ENCODE data around the gene TBC1D22A.

TBC1D22A gene

DNA sequence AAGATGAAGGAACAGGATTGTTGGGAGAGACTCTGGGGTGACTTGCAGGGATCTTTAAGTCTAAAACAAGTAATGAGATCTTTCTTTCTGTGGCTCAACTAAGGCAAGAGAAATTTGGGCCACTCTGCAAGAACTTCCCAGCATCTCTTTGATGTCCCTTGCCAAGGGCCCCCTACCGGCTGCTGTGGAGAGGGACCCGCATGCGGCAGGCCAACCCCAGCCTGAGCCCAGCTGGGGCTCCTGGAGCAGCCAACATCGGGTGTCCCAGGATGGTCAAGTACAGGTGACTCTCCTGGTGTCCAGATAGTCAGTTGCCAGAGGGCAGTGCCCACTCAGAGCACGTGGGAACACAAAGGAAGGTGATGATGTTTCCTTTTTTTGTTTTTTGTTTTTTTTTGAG lies 363.2 kb downstream of the TBC1D22A start:
- Mint-ChIP-seq H3K4me3 (no peak overlapping the region), H3K36me3 (peaks cover 4% of the 10 kb centered on the region), H3K9me3 (no peaks in the 10 kb centered on the region), H3K4me1 (peaks cover 10% of the 10 kb centered on the region), H3K27me3 (no peaks in the 10 kb centered on the region), H3K27ac (no peak overlapping the region)
- DNase-seq (ENCODE audit: low spot score in 2 of 2): no peak
- ATAC-seq (ENCODE audit: low read depth): no peak

DNA sequence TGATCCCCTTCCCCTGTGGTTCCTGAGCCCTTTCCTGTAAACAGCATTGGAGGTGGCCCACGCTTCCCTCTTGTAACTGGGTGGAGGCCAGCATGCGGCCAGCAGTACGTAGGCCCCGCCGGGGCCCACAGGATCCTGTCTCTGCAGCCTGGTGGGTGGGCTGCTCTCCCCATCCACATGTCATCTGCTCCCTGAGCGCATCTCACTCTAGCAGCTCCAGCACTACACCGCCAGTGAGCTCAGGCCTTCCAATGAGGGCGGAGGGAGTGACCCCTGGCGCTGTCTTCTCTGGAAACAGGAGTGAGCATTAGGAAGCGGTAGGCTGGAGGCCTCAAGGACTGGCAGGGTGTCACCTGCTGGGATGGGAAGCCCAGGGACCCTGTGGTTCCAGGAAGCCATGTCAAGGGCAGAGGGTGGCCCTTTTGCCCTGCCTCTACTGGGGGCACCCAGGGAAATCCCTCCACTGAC lies 363.9 kb downstream of the TBC1D22A start:
- peaks cover 10% of the 10 kb centered on the region for H3K4me1 Mint-ChIP-seq
- DNase-seq (ENCODE audit: low spot score in 2 of 2) (no peak), ATAC-seq (ENCODE audit: low read depth) (no peak)
- H3K27ac Mint-ChIP-seq: no peak overlapping the region
- H3K4me3 Mint-ChIP-seq: no peak overlapping the region
- H3K36me3 Mint-ChIP-seq: peaks cover 4% of the 10 kb centered on the region
- H3K27me3 Mint-ChIP-seq: no peaks in the 10 kb centered on the region
- H3K9me3 Mint-ChIP-seq: no peaks in the 10 kb centered on the region

DNA sequence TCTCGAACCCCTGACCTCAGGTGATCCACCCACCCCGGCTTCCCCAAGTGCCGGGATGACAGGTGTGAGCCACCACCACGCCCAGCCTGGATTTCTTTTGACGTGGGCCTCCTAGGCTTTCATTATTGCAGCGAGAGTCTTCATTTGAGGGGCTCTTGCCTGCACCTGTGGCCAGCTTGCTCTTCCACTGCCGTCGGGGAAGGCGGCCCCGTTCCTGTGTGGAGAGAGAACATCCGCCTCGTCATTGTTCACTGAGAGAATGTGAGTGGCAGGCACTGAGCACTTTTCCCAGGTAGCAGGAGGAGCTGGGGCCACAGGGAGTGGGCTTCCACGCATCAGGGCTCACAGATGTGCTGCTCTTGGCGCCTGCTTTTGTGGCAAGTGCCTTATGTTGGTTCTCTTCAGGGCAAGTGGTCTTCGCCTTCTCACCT lies 365.0 kb downstream of the TBC1D22A start:
- Mint-ChIP-seq H3K27ac (no peak overlapping the region), H3K9me3 (no peaks in the 10 kb centered on the region), H3K4me1 (peaks cover 10% of the 10 kb centered on the region), H3K27me3 (no peaks in the 10 kb centered on the region), H3K4me3 (no peak overlapping the region), H3K36me3 (peaks cover 4% of the 10 kb centered on the region)
- ATAC-seq (ENCODE audit: low read depth) (no peak), DNase-seq (ENCODE audit: low spot score in 2 of 2) (no peak)

DNA sequence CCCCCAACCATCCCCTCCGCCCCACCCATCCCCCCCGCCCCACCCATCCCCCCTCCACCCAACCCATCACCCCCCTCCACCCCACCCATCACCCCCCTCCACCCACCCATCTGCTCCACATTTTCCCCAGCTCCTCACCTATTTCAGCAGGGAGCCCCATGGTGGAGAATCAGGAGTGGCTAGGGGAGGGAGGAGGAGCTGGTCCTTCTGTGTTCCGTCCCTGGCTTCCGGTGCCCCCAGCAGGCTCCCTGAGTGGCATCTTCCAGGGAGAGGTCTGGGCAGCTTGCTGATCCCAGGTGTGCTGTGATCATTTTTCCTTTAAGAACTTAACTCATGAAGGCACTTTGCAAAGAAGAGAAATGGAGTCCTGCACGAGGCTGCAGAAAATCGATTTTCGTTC lies 365.8 kb downstream of the TBC1D22A start:
- Mint-ChIP-seq H3K27ac (no peak overlapping the region), H3K36me3 (peaks cover 4% of the 10 kb centered on the region), H3K27me3 (no peaks in the 10 kb centered on the region), H3K9me3 (no peaks in the 10 kb centered on the region), H3K4me3 (no peak overlapping the region), H3K4me1 (peaks cover 10% of the 10 kb centered on the region)
- ATAC-seq (ENCODE audit: low read depth) (no peak), DNase-seq (ENCODE audit: low spot score in 2 of 2) (no peak)

DNA sequence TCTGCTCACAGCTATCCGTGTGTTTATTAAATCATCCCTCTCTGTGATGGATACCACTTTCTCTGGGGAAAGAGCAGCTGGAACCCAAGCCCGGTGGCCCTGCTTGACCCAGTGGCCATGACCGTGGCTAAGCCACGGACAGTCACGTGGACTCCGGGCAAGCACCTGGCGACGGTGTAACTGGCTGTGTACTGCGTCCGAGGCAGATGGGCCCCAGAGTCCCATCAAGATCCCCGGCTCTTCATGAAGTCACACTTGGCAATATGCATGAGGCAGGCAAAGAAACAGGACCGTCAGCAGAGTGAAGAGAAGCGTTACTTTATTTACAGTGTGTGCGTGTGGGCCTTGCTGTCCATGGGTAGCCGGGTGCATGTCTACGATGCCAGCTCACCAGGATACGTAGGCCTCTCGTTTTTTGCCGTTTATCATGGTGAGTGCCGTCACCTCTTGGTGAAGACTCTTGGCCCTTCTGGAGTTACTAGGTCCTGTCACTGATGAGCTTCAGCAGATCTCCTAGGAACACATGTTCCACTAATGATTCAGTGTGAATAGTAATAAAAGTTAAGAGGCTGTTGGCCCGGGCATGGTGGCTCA lies 366.3 kb downstream of the TBC1D22A start:
- ATAC-seq (ENCODE audit: low read depth): no peak
- DNase-seq (ENCODE audit: low spot score in 2 of 2): no peak
- H3K27me3 Mint-ChIP-seq: no peaks in the 10 kb centered on the region
- peaks cover 7% of the 10 kb centered on the region for H3K4me1 Mint-ChIP-seq
- H3K9me3 Mint-ChIP-seq: no peaks in the 10 kb centered on the region
- H3K4me3 Mint-ChIP-seq: no peak overlapping the region
- no peak overlapping the region for H3K27ac Mint-ChIP-seq
- H3K36me3 Mint-ChIP-seq: peaks cover 4% of the 10 kb centered on the region

DNA sequence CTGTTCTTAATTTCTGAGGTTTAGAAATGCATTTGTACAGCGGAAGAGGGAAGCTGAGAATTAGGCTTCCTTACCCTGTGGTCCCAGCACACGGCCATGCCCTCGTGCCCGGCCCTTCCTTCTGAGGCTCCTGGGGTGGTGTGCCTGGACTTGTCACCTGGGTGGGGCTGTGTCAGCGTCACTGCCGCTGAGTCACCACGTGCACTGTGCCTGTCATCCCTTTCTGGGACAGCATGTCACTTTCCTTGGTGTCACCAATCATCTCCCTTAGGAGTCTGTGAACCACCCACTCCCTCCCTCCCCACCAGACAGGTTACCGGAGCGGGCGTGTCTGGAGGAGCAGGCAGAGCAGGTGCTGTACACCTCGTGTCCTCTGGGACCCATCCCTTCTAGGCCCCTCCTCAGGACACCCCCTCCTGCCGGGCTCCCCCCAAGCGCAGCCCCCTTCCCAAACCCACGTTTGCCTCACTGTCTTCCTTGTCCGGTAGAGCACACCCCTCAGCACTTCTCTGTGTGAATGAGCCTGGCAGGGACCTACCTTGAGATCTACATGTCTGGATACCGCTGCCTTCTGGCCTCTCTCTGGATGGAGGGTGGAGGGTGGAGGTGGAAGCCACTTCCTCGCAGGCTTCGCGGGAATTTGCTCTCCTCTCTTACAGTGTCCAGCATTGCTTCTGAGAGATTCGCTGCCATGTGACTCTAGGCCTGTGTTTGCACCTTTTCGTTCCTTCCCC lies 367.6 kb downstream of the TBC1D22A start:
- Mint-ChIP-seq H3K9me3 (no peaks in the 10 kb centered on the region), H3K36me3 (peaks cover 8% of the 10 kb centered on the region), H3K27ac (no peak overlapping the region), H3K4me3 (no peak overlapping the region), H3K27me3 (no peaks in the 10 kb centered on the region), H3K4me1 (peaks cover 5% of the 10 kb centered on the region)
- DNase-seq (ENCODE audit: low spot score in 2 of 2) (no peak), ATAC-seq (ENCODE audit: low read depth) (no peak)

DNA sequence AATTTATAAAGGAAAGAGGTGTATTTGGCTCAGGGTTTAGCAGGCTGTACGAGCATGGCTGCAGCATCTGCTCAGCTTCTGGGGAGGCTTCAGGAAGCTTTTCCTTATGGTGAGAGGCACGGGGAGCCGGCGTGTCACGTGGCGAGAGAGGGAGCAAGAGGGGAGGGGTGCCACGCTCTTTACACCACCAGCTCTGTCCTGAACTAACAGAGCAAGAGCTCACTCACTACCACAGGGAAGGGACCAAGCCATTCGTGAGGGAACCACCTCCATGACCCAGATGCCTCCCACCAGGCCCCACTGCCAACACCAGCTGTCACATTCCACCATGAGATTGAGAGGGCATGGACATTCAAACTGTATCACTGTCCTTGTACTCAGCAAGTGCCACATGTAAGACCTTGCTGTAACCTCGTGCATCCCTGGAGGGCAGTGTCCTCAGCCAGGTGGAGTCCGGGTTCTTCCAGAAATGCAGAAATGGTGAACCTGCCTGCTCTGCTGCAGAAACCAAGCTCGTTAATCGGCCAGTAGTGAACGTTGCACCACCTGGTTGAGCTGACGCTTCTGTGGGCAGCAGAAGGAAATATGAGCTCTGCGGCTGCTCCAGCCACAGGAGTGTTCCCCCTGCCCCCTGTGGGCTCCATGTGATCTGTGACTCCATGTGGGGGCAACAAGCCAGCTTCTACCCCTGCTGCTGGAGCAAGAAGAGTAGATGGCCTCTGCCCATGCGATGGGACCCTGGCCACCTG lies 368.6 kb downstream of the TBC1D22A start:
- H3K27ac Mint-ChIP-seq: no peak overlapping the region
- H3K9me3 Mint-ChIP-seq: no peaks in the 10 kb centered on the region
- ATAC-seq (ENCODE audit: low read depth) (no peak), DNase-seq (ENCODE audit: low spot score in 2 of 2) (no peak)
- peaks cover 5% of the 10 kb centered on the region for H3K4me1 Mint-ChIP-seq
- H3K36me3 Mint-ChIP-seq: peaks cover 10% of the 10 kb centered on the region
- H3K27me3 Mint-ChIP-seq: no peaks in the 10 kb centered on the region
- no peak overlapping the region for H3K4me3 Mint-ChIP-seq

DNA sequence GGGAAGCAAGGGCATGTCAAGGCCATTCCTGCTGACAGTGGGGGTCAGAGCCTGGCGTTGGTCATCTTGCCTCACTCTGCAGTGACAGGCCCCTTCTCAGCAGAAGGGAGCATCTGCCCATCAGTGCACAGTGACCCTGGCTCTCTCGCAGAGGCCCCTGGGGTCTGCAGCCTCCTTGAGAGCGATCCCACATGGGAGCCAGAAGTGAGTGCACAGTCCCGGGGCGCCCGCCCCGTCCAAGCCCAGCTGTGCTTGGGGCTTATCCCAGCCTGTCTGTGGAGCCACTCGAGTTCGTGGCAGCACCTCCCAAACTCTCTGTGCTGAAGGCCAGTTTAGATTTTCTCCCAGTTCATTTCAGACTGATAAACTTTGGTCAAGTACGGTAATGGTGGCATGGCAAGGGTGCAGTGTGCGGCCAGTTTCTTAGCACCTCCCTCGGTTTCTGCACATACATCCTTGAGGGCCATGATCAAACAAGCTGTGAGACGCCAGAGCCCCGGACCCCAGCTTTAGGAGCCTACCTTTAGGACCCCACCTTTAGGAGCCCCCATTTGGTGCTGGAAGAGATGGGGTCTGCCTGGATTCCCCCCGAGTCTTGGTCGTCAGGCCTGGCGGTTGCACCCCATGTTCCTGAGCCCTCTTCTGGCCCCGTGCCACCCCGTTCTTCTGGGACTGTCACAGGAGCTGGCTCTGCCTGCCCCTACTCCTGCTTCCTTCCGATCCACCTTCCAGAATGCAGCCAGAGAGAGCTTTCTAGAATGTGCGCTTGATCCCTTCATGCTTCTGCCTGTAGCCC lies 369.4 kb downstream of the TBC1D22A start:
- Mint-ChIP-seq H3K27me3 (no peaks in the 10 kb centered on the region), H3K36me3 (peaks cover 10% of the 10 kb centered on the region), H3K4me1 (peaks cover 3% of the 10 kb centered on the region), H3K9me3 (no peaks in the 10 kb centered on the region), H3K4me3 (no peak overlapping the region), H3K27ac (no peak overlapping the region)
- ATAC-seq (ENCODE audit: low read depth) (no peak), DNase-seq (ENCODE audit: low spot score in 2 of 2) (no peak)

DNA sequence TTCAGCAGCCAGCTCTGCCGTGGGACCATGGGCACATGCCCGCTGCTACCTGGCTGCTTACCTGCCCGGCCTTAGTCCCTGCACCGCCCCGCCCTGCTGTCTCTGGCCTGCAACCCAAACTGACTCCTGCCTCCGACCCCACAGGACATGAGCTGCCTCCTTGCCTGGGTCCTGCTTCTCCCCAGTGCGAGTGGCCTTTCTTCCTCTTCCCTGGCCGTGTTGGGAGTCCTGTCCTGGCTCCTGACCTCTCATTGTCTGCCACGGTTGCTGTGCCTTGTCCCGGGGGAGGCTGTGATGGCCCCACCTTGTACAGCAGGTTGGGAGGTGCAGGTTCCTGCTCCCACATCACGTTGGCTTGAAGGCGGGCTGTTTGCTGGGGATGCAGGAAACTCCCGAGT lies 370.0 kb downstream of the TBC1D22A start:
- Mint-ChIP-seq H3K4me1 (peaks cover 2% of the 10 kb centered on the region), H3K36me3 (peaks cover 9% of the 10 kb centered on the region), H3K27me3 (no peaks in the 10 kb centered on the region), H3K9me3 (no peaks in the 10 kb centered on the region), H3K27ac (no peak overlapping the region), H3K4me3 (no peak overlapping the region)
- ATAC-seq (ENCODE audit: low read depth) (no peak), DNase-seq (ENCODE audit: low spot score in 2 of 2) (no peak)

DNA sequence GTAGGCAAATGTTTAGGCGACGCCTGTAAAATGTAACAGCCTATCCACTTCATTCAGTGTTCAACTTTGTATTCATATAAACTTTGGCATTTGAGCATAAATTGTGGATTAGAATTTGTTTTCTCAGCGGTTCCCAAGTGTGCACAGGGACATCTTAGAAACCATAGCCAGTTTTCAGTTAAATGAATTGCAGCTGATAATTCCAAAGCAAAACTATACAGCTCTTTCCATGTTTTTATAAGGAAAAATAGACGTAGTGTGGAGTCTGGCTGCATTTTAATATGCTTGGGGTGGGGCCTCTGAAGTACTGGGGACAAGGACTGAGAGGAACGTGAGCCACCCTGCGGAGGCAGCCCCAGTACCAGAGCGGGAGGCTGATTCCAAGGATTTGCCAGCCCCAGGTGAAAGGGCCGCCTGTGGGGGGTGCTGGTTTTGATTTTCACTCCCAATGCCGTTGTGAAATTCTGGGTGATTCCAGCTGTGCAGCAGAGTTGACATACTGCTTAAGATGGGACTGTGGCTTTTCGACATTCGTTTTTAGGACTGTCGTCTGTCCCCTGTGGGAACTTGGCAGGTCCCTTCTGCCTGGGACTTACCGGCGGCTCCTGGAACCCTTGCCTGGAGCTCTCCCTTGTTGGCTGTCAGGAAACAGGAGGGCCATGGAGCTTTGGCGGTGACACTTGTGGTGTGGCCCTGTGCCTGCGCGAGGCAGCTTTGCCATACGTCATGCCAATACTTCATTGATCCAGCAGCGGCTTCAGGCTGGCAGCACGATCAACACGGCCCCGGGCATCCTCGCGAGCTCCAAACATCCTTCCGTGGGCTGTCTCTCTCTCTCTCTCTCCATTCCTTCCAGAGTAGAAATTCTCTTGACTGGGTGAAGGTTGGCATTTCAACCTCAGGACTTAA lies 370.9 kb downstream of the TBC1D22A start:
- Mint-ChIP-seq H3K4me1 (peaks cover 2% of the 10 kb centered on the region), H3K27ac (no peak overlapping the region), H3K27me3 (no peaks in the 10 kb centered on the region), H3K4me3 (no peak overlapping the region), H3K36me3 (peaks cover 11% of the 10 kb centered on the region), H3K9me3 (no peaks in the 10 kb centered on the region)
- ATAC-seq (ENCODE audit: low read depth) (no peak), DNase-seq (ENCODE audit: low spot score in 2 of 2) (no peak)

DNA sequence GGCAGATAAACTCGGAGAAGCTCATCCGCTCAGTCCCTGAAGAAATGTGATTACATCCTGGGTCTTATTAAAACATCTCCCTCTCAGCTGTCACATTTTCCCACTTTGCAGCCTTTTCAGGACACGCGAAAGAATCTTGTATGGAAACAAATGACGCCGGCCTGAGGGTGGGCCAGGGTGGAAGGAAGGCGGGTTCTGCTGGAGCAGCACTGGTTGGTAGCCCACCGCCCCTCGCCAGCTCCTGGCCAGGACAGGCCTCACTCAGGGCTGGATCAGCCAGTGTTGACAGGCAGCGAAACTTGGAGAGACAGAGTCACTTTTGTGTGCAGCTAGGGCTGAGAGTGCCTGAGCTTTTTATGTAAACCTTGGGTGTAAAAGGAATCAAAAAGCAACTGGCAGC lies 371.8 kb downstream of the TBC1D22A start:
- H3K4me3 Mint-ChIP-seq: no peak overlapping the region
- DNase-seq (ENCODE audit: low spot score in 2 of 2) (no peak), ATAC-seq (ENCODE audit: low read depth) (no peak)
- peaks cover 2% of the 10 kb centered on the region for H3K4me1 Mint-ChIP-seq
- H3K9me3 Mint-ChIP-seq: no peaks in the 10 kb centered on the region
- H3K36me3 Mint-ChIP-seq: peaks cover 9% of the 10 kb centered on the region
- no peak overlapping the region for H3K27ac Mint-ChIP-seq
- no peaks in the 10 kb centered on the region for H3K27me3 Mint-ChIP-seq

DNA sequence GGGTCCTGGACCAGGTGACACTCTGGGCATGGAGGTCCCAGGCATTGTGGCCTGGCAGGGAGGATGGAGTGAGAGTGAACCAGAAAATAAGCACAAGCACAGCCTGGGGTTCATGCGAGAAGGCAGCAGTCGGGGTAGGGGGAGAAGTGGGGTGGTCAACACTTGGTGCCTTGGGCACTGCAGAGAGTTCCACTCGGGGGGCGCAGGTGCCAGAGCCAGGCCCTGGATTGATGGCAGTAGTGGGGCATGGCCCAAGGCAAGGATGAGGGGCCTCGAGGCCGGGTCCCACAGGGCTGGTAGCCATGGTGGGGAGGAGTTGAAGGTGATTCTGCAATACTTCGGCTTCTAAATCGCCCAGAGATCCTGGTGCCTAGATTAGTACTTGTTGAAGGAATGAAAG lies 372.9 kb downstream of the TBC1D22A start:
- no peaks in the 10 kb centered on the region for H3K27me3 Mint-ChIP-seq
- H3K36me3 Mint-ChIP-seq: peaks cover 13% of the 10 kb centered on the region
- peaks cover 2% of the 10 kb centered on the region for H3K4me1 Mint-ChIP-seq
- no peak for DNase-seq (ENCODE audit: low spot score in 2 of 2)
- no peak for ATAC-seq (ENCODE audit: low read depth)
- no peak overlapping the region for H3K4me3 Mint-ChIP-seq
- H3K27ac Mint-ChIP-seq: peak overlapping the region; percentile 72
- no peaks in the 10 kb centered on the region for H3K9me3 Mint-ChIP-seq

DNA sequence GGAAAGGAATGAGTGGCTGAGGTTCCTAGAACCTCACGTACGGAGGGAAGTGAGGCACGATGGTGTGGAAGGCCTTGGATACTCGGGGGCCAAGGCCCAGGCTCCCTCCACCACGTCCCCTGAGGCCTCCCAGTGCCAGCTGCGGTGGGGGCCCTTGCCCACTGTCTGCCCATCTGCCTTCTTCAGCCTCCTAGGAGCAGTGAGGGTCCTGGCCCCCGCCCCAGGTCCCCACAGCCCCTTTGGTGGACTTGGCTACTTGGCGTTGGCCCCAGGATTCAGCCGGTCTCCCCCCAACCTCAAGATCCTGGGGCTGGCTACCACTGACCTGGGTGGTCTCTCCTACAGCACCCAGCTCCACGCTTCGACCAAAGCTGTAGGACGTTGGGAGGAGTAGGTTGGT lies 373.6 kb downstream of the TBC1D22A start:
- no peak overlapping the region for H3K4me3 Mint-ChIP-seq
- H3K4me1 Mint-ChIP-seq: peaks cover 2% of the 10 kb centered on the region
- ATAC-seq (ENCODE audit: low read depth): no peak
- peaks cover 13% of the 10 kb centered on the region for H3K36me3 Mint-ChIP-seq
- H3K27ac Mint-ChIP-seq: no peak overlapping the region
- DNase-seq (ENCODE audit: low spot score in 2 of 2): no peak
- H3K9me3 Mint-ChIP-seq: no peaks in the 10 kb centered on the region
- no peaks in the 10 kb centered on the region for H3K27me3 Mint-ChIP-seq
